Glomerular endothelial cell (primary cell): ENCODE results near the gene NR1D1. TPM values are rescaled to one million over a fixed set of nuclear protein-coding genes. Genes with fewer than 3 reads are reported as not detected.

Experiments used
- DNase-seq: peaks from one replicate; pipeline ENCODE4 v3.0.0-alpha.2; 2011; ENCODE audit warnings: low read depth, low spot score; ENCODE audit errors: extremely low read depth
- total RNA-seq: library from RNA; depleted of rRNA; stranded (reverse); fragments of >200 nt; gene quantifications from 2 replicates; pipeline ENCODE4 v1.2.3, GENCODE V29; 2015

NR1D1 gene
- total RNA-seq, 1 donor from 2014 or later: 5.1 TPM

GRCh38 chr17:40063901-40064531 is 36.4 kb downstream of the NR1D1 start:
- DNase-seq: no peak

DNA sequence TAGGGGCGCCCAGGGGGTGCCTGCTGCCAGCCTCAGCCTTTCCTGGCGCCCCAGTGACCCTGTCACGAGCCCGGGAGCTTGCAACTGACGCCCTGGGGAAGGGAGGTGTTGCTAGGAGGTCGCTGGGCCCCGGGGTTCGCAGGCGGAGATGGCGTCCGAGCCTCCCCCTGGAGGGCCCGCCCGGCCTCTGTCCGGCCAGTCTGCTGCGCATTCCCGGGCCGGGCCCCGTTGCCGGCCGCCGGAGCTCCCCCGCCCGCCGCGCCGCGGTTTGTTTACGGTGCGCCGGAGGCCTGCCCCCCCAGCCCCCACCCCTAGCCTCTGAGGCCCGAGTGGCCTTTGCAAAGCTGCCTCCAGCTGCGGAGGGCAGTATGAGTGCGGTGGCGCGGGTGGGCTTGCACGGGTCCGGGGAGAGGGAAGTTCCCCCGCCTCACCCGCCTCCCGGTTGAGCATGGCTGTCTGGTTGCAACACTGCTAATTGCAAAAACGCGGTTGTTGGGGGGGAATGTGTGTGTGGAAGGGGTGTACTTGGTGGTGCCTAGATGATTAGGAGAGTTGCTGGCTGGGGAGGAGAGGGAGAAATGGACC is 37.1 kb downstream of the NR1D1 start:
- DNase-seq: no peak

DNA sequence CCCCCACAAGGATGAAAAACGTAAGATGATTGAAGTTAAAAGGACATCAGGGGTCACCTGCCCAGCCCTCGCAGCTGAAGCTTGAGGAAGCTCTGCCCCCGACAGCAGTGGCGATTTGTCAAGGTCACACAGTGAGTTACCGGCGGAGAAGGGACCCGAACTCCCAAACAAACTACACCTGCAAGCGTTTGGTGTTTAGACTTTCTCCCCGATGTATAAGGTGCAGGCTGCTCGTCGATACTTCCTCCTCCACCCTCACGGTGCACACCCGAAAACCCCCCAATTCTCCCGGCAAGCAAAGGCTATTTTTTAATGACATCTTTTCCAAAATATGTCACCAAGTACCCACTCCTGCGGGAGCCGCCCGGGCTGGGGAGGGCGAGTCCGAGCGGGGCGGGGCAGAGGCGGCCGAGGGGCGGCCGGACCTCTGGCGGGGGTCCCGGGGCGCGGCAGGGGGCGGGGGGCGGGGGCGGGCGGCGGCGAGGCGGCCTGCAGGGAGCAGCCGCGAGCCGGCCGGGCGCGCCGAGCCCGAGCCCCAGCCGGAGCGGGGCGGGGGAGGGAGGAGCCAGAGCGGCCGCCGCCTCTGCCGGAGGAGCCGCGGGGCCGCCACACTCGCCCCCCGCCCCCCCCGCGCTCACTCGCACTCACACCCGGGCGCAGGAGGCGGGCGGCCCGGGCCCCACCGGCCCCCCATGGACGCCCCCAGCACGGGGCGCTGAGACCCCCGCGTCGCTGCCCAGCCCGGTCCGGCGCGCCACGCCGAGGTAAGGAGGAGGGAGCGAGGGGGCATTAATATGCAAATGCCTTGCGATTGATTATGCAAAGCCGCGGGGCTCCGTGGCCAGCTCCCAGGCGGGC is 37.8 kb downstream of the NR1D1 start, which contains the start of gene THRA:
THRA (plus strand) TSS at position 637 of the 858 bp plus-strand sequence. CDS start 11,524 bp downstream, outside the sequence.
- DNase-seq: no peak

DNA sequence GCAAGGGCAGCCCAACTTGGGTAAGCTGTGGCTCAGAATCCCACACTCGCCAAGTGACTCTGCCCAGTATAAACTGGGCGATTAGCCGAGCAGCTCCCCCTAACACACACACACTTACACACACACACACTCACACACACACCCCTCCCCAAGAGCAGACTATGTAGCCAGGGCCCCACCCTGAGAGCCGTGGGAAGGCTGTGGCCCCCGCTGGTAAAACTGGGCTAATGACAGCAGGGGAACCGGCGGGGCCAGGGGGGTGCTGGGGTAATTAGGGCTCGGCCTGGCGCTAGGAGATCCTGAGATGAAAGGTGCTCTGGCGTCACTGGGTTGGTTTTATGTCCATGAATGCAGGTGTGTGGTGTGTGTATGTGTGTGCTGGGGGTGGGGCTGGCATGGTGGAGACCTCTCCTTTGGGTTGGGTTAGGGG is 38.8 kb downstream of the NR1D1 start:
- no peak for DNase-seq

- DNase-seq: no peak
These were observed 39.3 kb downstream of the NR1D1 start for GRCh38 chr17:40060887-40061608.

GRCh38 chr17:40059729-40060475 is 40.5 kb downstream of the NR1D1 start:
- no peak for DNase-seq

DNA sequence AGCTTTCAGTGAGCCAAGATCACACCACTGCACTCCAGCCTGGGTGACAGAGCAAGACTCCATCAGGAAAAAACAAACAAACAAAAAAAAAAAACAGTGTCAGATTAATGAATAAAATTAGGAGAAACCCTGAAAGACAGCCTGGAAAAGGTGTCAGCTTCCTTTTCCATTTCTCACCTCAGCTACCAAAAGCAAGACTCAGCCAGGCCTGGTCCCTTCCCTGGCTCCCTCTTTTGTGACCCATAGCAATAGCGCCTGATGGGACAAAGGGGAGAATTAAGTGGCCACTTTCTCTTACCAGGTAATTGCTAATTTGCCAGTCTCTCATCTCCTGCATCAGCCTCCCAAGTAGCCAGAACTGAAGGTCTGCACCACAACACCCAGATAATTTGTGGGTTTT is 41.5 kb downstream of the NR1D1 start:
- no peak for DNase-seq

GRCh38 chr17:40058186-40058784 is 42.1 kb downstream of the NR1D1 start:
- DNase-seq: no peak

DNA sequence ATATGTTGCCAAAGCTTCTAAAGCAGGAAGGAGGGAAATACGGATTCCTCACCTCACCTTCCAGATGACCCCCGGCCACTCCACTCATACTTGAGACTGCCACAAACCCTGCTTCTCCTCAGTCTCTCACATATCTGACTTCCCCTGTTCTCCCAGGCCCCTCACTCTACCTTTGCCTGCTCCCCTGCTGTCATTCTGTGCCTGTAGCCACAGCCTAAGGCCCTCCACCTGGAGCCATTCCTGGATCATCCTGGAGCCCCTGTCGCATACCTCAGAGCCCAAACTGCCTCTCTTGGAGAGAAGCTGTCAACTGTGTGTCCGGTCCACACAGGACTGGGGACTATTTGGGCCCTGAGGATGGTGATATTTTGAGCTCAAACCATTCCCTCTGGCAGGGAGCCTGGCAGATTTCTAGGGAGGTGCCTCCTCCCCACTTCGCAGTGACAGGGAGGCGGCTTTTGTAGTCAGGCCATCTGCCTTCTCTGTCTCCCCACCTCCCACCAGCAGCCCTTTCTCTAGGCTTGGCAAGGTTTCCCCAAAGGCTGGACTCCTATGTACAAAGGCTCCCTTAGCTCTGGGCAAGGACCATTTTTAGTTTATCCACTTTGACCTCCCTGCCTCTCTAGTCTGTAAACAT is 43.9 kb downstream of the NR1D1 start:
- DNase-seq: no peak

Other genes with a start within 250 kb of the NR1D1 start
- not detected in 2 replicates for gene IKZF3, start 236.3 kb downstream of the NR1D1 start, total RNA-seq
- not detected in 2 replicates for gene ZPBP2, start 232.4 kb downstream of the NR1D1 start, total RNA-seq
- gene GSDMB, start 182.0 kb downstream of the NR1D1 start, total RNA-seq: 3.0 and 6.8 TPM in 2 replicates
- gene ORMDL3, start 173.0 kb downstream of the NR1D1 start, total RNA-seq: 26.0 and 29.5 TPM in 2 replicates
- gene LRRC3C, start 172.9 kb downstream of the NR1D1 start, total RNA-seq: not detected in 2 replicates
- not detected in 2 replicates for gene GSDMA, start 137.6 kb downstream of the NR1D1 start, total RNA-seq
- 124 and 134 TPM in 2 replicates for gene PSMD3, start 119.8 kb downstream of the NR1D1 start, total RNA-seq
- gene CSF3, start 85.1 kb downstream of the NR1D1 start, total RNA-seq: 10.5 and 23.1 TPM in 2 replicates
- gene MED24, start 46.2 kb downstream of the NR1D1 start, total RNA-seq: 87.8 and 91.1 TPM in 2 replicates
- gene THRA, start 37.6 kb downstream of the NR1D1 start, total RNA-seq: 17.5 and 22.8 TPM in 2 replicates
- 60.5 and 84.1 TPM in 2 replicates for gene MSL1, start 21.4 kb upstream of the NR1D1 start, total RNA-seq
- gene CASC3, start 39.9 kb upstream of the NR1D1 start, total RNA-seq: 36.9 and 46.6 TPM in 2 replicates
- gene RAPGEFL1, start 76.9 kb upstream of the NR1D1 start, total RNA-seq: 2.0 and 4.6 TPM in 2 replicates
- 15.9 and 17.3 TPM in 2 replicates for gene WIPF2, start 118.7 kb upstream of the NR1D1 start, total RNA-seq
- gene CDC6, start 187.3 kb upstream of the NR1D1 start, total RNA-seq: 4.5 and 12.1 TPM in 2 replicates
- 51.4 and 60.4 TPM in 2 replicates for gene RARA, start 208.6 kb upstream of the NR1D1 start, total RNA-seq